GM13976 (cell line): ENCODE results near the gene EXOC4.

ENCODE experiments used
- DNase-seq: peaks from one replicate; pipeline ENCODE4 v3.0.0; 2012; ENCODE audit warnings: low spot score
- in situ Hi-C: fragments of 300-500 bp; cut with MboI; formaldehyde crosslinking; loops from one replicate; pipeline ENCODE4 v1.12.0; 2022; ENCODE audit warnings: low sequenced_read_pairs, mixed read lengths, inconsistent platforms; ENCODE audit not compliant: unreplicated experiment
- TF ChIP-seq, protein P1 (sequence below): IDR thresholded peaks from 2 replicates; pipeline ENCODE4 v1.5.1; 2012; ENCODE audit warnings: borderline replicate concordance, mild to moderate bottlenecking; ENCODE audit not compliant: insufficient read depth; ENCODE audit errors: extremely low read depth, missing control alignments, control extremely low read depth

The EXOC4 gene

DNA sequence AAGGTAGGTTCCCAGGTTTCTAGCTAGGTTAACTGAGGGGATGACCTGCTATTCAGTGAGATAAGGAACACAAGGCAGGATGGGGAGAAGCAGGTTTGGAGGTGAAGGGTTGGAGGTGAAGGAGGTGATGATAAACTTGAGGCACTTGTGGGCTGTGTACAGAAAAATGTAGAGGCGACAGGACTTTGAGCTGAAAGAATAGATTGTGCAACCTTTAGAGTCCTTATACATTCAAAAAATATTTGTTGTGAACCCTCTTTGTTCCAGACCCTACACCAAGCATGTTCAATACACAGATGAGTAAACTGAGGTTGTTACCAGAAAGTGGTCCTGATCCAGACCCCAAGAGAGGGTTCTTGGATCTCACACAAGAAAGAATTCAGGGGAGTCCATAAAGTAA, 828.8 kb downstream of the EXOC4 start:
- TF ChIP-seq, protein P1, sequence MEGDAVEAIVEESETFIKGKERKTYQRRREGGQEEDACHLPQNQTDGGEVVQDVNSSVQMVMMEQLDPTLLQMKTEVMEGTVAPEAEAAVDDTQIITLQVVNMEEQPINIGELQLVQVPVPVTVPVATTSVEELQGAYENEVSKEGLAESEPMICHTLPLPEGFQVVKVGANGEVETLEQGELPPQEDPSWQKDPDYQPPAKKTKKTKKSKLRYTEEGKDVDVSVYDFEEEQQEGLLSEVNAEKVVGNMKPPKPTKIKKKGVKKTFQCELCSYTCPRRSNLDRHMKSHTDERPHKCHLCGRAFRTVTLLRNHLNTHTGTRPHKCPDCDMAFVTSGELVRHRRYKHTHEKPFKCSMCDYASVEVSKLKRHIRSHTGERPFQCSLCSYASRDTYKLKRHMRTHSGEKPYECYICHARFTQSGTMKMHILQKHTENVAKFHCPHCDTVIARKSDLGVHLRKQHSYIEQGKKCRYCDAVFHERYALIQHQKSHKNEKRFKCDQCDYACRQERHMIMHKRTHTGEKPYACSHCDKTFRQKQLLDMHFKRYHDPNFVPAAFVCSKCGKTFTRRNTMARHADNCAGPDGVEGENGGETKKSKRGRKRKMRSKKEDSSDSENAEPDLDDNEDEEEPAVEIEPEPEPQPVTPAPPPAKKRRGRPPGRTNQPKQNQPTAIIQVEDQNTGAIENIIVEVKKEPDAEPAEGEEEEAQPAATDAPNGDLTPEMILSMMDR, result no peak
- in situ Hi-C loops, result no loop called here
- no peak for DNase-seq

DNA sequence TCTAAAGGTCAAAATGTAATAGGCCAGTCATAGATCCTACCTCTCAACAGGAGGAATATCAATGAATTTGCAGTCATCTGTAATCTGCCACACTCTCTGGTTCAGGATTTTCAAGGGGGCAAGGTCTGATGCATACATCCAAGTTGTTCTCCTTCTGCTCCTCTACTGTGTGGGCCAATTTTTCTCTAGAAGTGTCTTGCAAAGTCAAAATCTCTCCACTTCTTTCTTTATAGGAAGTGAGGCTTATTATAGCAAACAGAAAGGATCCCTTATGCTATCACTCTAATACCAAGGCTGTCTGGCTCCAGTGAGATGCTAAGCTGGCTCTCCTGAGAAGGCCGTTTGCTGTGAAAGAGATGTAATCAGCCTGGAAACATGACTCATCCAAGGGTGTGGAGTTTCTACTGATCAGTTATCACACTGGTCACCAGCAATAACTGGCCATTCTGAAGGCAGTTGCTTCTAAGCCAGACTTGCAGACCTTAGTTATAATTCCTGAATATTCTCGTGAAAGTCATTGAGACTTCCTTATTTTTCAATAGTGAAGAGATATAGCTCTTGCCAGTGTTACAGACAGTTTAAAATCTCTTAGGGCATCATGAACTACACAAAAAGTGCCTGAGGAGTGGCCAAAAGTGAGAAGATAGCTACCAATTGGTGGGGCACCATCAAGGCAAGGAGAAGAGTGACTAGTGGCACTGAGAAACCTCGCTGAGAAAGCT, 831.0 kb downstream of the EXOC4 start:
- no peak for DNase-seq
- in situ Hi-C loops, result no loop called here
- TF ChIP-seq, protein P1, result no peak

DNA sequence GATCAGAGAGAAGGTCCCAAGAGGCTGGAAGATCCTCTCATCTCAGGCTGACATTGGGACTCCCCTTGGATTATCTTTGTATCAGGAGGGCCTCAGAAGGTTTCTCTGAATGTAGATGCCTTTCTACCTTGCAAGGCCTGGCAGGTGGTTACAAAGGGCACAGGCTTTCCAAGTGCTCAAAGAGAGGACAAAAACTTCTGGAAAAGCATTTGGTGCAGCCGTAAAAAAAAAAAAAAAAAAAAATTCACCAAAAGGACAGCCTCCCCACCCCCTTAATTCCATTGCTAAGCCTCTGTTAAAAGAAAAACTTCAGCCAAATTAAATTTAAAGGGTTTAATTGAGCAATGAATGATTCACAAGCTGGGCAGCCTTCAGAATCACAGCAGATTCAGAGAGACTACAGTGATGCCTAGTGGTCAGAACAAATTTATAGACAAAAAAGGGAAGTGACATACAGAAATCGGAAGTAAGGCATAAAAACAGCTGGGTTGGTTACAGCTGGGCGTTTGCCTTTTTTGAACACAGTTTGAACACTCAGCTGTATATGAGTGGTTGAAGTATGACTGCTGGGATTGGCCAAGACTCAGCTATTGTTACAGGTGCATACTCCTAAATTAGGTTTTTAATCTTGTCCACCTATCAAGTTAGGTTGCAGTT, 831.7 kb downstream of the EXOC4 start:
- in situ Hi-C loops, result no loop called here
- TF ChIP-seq, protein P1, result no peak
- DNase-seq, result no peak

DNA sequence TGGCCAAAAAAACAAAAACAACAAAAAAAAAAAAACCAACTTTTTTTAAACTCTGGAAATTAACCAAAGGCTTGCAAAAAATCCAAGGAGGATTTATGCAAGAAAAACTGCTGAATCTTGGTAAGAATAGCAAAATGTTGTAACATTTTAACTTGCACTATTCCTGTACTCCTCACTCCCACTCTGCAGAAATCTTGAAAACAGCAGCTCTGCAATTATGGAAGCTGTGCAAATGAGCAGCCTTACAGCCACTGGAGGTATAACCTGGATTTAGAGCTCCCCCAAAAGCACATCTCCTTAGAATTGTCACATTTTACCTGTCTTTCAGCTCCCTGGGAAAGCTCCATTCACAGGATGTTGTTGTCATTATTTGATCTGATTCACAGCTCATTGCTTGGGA, 832.4 kb downstream of the EXOC4 start:
- in situ Hi-C loops, result no loop called here
- no peak for DNase-seq
- TF ChIP-seq, protein P1, result no peak

DNA sequence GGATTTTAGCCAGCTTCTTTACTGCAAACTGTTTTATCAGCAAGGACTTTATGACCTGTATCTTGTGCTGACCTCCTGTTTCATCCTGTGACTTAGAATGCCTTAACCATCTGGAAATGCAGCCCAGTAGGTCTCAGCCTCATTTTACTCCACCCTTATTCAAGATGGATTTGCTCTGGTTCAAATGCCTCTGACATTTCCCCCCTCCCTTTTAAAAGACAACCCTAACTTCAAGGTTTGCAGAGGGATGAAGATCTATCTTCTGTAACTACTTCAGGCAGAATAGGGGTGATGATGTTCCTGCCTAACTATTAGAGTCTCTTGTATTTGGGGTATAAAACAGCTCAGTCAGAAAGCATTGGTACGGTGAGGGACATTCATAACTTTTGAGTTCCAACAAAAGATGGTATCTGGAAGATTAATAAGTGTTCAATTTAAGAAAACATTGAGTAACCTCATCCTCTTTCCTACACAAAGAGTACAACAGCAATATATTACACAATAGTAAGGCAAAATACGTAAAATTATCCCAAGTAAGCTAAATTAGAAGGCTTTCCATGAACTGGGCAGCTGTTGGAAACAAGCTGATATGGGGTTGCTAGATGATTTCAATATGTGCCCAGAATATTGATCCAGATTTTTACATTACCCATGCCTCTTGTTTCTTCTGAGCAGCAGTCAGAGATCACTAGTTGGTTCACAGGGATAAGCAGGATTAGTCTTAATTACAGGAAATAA, 834.3 kb downstream of the EXOC4 start:
- TF ChIP-seq, protein P1, result no peak
- DNase-seq, result no peak
- in situ Hi-C loops, result no loop called here

DNA sequence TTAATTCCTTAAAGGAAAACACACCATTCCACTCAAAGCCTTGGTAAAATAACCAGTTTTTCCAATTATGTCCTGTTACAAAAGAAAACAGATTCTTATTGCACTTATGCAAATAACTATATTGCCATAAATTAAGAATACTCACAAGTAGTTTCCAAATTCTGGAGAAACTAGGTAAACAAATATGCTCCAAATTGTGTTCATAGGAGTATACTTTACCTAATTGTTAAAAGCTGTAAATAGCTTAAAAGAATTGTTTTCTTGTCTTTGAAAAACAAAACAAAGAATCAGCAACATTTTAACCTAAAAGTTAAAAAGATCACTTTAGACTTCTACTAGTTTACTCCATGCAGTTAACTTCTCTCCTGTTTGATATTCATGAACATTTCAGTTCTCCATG, 835.3 kb downstream of the EXOC4 start:
- TF ChIP-seq, protein P1, result no peak
- in situ Hi-C loops, result no loop called here

More for the DNA sequence above, 835.3 kb downstream of the EXOC4 start:
- no peak for DNase-seq
